NT2/D1 (cell line): ENCODE data around the gene SLC10A3.

ENCODE experiments used
- DNase-seq: peaks from one replicate; pipeline ENCODE4 v3.0.0-alpha.2; 2011; ENCODE audit warnings: low read depth, low spot score
- H3K27me3 ChIP-seq: 2 replicates; pipeline ENCODE4 v1.6.0; 2011; ENCODE audit warnings: mild to moderate bottlenecking; ENCODE audit not compliant: insufficient read length, insufficient read depth
- H3K36me3 ChIP-seq: 2 replicates; pipeline ENCODE4 v1.6.1; 2011; ENCODE audit warnings: mild to moderate bottlenecking, low read length, mixed read lengths; ENCODE audit not compliant: insufficient read depth, insufficient read length
- H3K4me1 ChIP-seq: 2 replicates; pipeline ENCODE4 v1.5.1; 2011; ENCODE audit not compliant: insufficient read depth, insufficient read length
- H3K4me3 ChIP-seq: 2 replicates; pipeline ENCODE4 v1.5.1; 2011; ENCODE audit warnings: low read depth; ENCODE audit not compliant: insufficient read length
- H3K9ac ChIP-seq: 2 replicates; pipeline ENCODE4 v1.6.0; 2011; ENCODE audit warnings: low read depth; ENCODE audit not compliant: insufficient read length
- H3K9me3 ChIP-seq: 2 replicates; pipeline ENCODE4 v1.5.1; 2011; ENCODE audit warnings: mild to moderate bottlenecking, low read length; ENCODE audit not compliant: insufficient read depth
- SUZ12 ChIP-seq: IDR thresholded peaks from 2 replicates; pipeline ENCODE4 v1.6.1; 2011; ENCODE audit not compliant: insufficient read length, insufficient read depth; ENCODE audit errors: extremely low read depth
- YY1 ChIP-seq: IDR thresholded peaks from 2 replicates; pipeline ENCODE4 v1.6.1; 2011; ENCODE audit not compliant: insufficient read length, insufficient read depth
- ZNF274 ChIP-seq: IDR thresholded peaks from 2 replicates; pipeline ENCODE4 v1.6.1; 2011; ENCODE audit warnings: mild to moderate bottlenecking, low read depth, low read length

SLC10A3 gene

DNA sequence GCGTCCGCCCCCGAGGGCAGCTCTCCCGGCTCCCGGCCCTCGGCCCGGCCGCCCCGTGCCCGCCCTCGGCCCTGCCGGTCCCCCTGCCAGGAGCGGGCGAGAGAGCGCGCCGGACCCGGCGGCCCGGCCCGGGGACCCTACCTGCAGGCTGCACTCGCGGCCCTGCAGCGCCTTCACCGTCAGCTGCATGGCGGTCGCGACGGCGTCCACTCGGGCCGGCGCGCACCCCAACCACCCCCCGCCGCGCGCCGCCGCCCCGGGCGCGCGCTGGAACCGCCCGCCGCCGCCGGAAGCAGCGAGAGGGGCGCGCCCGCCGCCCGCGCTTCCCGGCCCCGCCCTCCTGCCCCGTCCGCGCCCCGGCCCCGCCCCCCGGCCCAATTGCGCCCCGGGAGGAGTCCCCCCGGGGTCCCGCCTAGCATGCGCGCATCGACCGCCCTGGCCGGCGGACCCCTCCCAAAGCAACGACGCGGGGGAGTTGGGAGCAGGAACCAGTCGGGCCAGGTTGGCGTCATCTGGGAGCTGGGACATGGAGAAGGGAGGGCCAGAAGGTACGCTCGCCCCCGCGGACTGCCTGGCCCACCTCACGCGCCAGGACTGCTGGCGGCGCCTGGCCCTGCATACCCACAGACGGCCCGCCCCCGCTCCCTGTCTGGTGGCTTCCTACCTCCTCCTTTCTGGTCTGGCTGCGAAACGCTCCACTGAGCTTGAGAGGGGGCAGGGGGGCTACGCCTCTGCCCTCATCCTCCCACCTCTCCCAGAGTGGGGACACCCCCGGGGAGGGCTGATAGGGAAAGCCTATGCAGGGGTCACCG lies 3.8 kb downstream of the SLC10A3 start, which contains the start of gene UBL4A:
Gene UBL4A, minus strand, starts transcription at position 220 of the 812 bp plus-strand sequence. Its CDS starts 31 bp downstream, at position 189.
- no peaks in the 10 kb centered on the region for H3K27me3 ChIP-seq
- TF ChIP-seq YY1 (no peak), ZNF274 (no peak), SUZ12 (no peak)
- H3K36me3 ChIP-seq = peaks cover 29% of the 10 kb centered on the region
- peak within 1 kb of the TSS; percentile 70 for H3K9ac ChIP-seq
- no peaks in the 10 kb centered on the region for H3K9me3 ChIP-seq
- DNase-seq = no peak
- H3K4me3 ChIP-seq = peak within 1 kb of the TSS; percentile 46
- H3K4me1 ChIP-seq = no peaks in the 10 kb centered on the region

GRCh38 chrX:154486052-154486395 lies 4.4 kb downstream of the SLC10A3 start:
- no peak for DNase-seq
- H3K9me3 ChIP-seq = no peaks in the 10 kb centered on the region
- no peak for TF ChIP-seq SUZ12
- H3K4me1 ChIP-seq = no peaks in the 10 kb centered on the region
- peak overlapping the region; percentile 70 for H3K9ac ChIP-seq
- H3K4me3 ChIP-seq = peak overlapping the region; percentile 46
- no peaks in the 10 kb centered on the region for H3K27me3 ChIP-seq
- peaks cover 29% of the 10 kb centered on the region for H3K36me3 ChIP-seq

GRCh38 chrX:154485150-154486051 lies 5.0 kb downstream of the SLC10A3 start:
- TF ChIP-seq YY1 (no peak), SUZ12 (no peak), ZNF274 (no peak)
- no peak for DNase-seq
- peak overlapping the region; percentile 46 for H3K4me3 ChIP-seq

GRCh38 chrX:154484255-154485149 lies 5.9 kb downstream of the SLC10A3 start:
- Histone ChIP-seq H3K27me3 (no peaks in the 10 kb centered on the region), H3K9ac (no peak overlapping the region), H3K36me3 (peaks cover 29% of the 10 kb centered on the region), H3K9me3 (no peaks in the 10 kb centered on the region), H3K4me3 (no peak overlapping the region), H3K4me1 (no peaks in the 10 kb centered on the region)
- TF ChIP-seq ZNF274 (no peak), SUZ12 (no peak), YY1 (no peak)
- no peak for DNase-seq

More at GRCh38 chrX:154485150-154486051, 5.0 kb downstream of the SLC10A3 start:
- Histone ChIP-seq H3K9me3 (no peaks in the 10 kb centered on the region), H3K4me1 (no peaks in the 10 kb centered on the region), H3K9ac (peak overlapping the region; percentile 70), H3K27me3 (no peaks in the 10 kb centered on the region), H3K36me3 (peaks cover 29% of the 10 kb centered on the region)

- no peak for DNase-seq
- no peaks in the 10 kb centered on the region for H3K4me1 ChIP-seq
- H3K9ac ChIP-seq = no peak overlapping the region
- no peaks in the 10 kb centered on the region for H3K27me3 ChIP-seq
- peaks cover 26% of the 10 kb centered on the region for H3K36me3 ChIP-seq
- no peak overlapping the region for H3K4me3 ChIP-seq
- no peak for TF ChIP-seq YY1
- TF ChIP-seq SUZ12 = no peak
- no peak for TF ChIP-seq ZNF274
- no peaks in the 10 kb centered on the region for H3K9me3 ChIP-seq
Measured at GRCh38 chrX:154483325-154483724, 7.1 kb downstream of the SLC10A3 start.

- no peaks in the 10 kb centered on the region for H3K27me3 ChIP-seq
- no peak for TF ChIP-seq SUZ12
- no peak for TF ChIP-seq YY1
- no peak for TF ChIP-seq ZNF274
- no peaks in the 10 kb centered on the region for H3K9me3 ChIP-seq
- no peaks in the 10 kb centered on the region for H3K4me1 ChIP-seq
- H3K9ac ChIP-seq = no peak overlapping the region
- no peak overlapping the region for H3K4me3 ChIP-seq
- no peak for DNase-seq
- H3K36me3 ChIP-seq = peaks cover 25% of the 10 kb centered on the region
Measured at GRCh38 chrX:154482786-154483185, 7.6 kb downstream of the SLC10A3 start.
